ENCODE data around the gene IGF1R.

Gene IGF1R

DNA sequence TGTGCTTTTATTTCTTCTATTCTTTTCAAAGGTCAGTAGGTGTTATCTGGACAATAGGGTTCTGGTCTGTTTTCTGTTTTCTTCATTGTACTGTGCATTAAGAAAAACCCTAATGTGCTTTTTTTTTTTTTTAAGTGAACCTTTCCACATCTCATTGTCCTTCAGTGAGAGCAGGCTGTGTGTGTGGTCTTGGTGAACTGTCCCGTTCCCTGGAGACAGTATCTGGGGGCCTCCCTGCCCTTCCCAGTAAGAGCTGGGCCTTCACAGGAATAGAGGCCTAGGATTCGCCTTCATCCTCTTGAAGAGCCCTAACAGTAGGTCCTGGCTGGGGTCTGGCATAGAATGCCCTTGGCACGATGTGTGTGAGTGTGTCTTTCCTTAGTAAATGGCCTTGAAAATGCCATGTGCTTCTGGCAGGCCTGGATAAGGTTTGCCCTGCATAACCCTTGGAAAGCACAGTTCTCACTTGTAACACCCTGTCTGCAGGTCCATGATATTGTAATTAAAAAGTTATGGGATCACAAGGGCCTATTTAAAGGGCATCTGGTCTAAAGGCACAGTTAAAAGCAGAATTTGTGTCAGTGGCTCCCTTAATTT lies 81.2 kb downstream of the IGF1R start:
- Mint-ChIP-seq H3K36me3 (ENCODE audit: low read depth) (peaks cover 4% of the 10 kb centered on the region), H3K27ac (no peak overlapping the region), H3K9me3 (no peaks in the 10 kb centered on the region), H3K27me3 (no peaks in the 10 kb centered on the region), H3K4me3 (no peak overlapping the region), H3K4me1 (ENCODE audit: low read depth) (peaks cover 45% of the 10 kb centered on the region)
- no peak for DNase-seq

DNA sequence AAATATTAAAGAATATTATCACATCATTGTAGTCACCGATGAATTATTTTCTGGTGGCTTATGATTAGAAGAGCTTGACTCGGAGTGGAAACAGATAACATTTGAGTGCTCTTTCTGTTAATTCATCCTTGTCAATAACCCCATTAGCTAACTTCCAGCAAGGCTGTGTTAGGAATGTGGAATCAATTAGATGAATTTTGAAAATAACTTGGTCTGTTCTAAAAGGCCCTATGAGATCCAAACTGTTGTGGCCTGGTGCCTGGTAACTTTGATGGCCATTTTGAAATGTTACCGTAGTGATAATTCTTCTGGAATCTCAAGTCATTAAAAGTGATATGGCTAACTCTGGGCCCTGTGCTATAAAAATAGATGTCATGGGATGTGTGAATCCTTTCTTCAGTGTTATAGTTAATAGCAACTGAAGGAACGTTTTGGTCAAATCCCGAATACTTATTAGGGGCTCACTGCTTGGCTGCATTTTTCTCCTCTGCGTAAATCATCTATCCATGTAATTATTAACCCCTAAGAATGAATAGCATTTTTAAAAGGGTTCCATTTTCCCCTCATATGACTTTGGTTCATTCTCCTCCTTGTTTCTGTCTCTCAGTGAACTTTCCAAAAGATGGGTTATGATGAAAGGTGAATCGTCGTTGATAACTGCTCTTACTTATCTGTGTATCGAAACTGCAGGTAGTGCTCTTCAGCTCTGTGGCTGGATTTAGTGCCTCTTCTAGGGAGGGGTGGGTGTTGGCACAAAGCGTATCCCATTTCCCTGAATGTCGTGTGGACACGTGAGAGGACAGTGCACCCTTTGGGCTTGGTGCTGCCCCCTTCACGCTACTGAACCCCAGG lies 82.7 kb downstream of the IGF1R start:
- no peak for DNase-seq
- Mint-ChIP-seq H3K36me3 (ENCODE audit: low read depth) (no peaks in the 10 kb centered on the region), H3K4me1 (ENCODE audit: low read depth) (peaks cover 55% of the 10 kb centered on the region), H3K27ac (no peak overlapping the region), H3K4me3 (no peak overlapping the region), H3K9me3 (no peaks in the 10 kb centered on the region), H3K27me3 (no peaks in the 10 kb centered on the region)

DNA sequence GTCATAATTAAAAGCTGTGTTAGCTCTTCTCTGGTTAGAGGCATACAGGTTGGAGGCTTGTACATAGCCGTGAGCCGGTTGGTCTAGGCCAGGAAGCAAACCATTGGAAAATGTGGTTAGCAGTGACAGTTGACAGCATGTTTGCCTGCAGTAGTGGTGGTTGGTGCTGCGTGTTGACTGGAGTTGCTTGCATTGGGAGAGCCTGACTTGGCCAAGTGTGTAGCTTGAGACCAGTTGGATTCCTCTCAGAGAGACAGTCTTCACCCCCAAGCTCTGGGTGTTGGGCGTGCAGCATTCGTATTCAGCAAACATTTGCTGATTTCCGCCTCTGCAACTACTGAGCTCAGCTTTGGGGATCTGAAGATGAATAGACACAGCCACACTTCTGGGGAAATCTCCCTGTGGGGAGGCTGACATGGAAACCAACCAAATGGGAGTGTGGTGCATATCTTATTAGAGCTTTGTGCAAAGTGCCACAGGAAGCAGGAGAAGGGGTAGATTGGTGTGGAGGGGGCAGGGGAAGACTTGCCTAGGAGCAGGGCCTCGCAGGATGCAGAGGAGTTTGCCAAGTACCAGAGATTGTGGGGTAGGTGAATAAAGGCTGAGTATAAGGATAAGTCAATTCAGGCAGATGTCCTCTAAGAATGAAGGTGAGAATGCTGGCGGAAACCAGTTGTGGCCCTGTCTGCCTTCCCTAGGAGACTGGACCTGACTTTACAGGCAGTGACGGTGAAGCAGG lies 83.5 kb downstream of the IGF1R start:
- no peak overlapping the region for H3K4me3 Mint-ChIP-seq
- peaks cover 55% of the 10 kb centered on the region for H3K4me1 Mint-ChIP-seq (ENCODE audit: low read depth)
- H3K27me3 Mint-ChIP-seq = no peaks in the 10 kb centered on the region

DNA sequence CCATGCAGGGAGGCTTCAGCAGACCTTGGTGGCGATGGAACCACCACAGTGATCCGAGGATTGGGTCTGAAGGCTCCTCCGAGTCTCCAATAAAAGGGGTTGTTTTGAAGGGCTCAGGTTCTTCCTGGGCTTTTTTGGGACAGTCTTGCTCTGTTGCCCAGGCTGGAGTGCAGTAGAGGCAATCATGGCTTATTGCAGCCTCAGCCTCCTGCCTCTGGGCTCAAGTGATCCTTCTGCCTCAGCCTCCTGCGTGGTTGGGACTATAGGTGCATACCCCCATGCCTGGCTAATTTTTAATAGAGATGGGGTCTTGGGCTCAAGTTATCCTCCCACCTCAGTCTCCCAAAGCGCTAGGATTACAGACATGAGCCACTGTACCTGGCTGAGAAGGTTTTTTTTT lies 84.8 kb downstream of the IGF1R start:
- Mint-ChIP-seq H3K4me3 (no peak overlapping the region), H3K27me3 (no peaks in the 10 kb centered on the region), H3K4me1 (ENCODE audit: low read depth) (peaks cover 57% of the 10 kb centered on the region), H3K27ac (no peak overlapping the region), H3K36me3 (ENCODE audit: low read depth) (no peaks in the 10 kb centered on the region), H3K9me3 (no peaks in the 10 kb centered on the region)
- DNase-seq = no peak

More for the DNA sequence above, 83.5 kb downstream of the IGF1R start:
- no peaks in the 10 kb centered on the region for H3K9me3 Mint-ChIP-seq
- DNase-seq = no peak
- no peaks in the 10 kb centered on the region for H3K36me3 Mint-ChIP-seq (ENCODE audit: low read depth)
- no peak overlapping the region for H3K27ac Mint-ChIP-seq

DNA sequence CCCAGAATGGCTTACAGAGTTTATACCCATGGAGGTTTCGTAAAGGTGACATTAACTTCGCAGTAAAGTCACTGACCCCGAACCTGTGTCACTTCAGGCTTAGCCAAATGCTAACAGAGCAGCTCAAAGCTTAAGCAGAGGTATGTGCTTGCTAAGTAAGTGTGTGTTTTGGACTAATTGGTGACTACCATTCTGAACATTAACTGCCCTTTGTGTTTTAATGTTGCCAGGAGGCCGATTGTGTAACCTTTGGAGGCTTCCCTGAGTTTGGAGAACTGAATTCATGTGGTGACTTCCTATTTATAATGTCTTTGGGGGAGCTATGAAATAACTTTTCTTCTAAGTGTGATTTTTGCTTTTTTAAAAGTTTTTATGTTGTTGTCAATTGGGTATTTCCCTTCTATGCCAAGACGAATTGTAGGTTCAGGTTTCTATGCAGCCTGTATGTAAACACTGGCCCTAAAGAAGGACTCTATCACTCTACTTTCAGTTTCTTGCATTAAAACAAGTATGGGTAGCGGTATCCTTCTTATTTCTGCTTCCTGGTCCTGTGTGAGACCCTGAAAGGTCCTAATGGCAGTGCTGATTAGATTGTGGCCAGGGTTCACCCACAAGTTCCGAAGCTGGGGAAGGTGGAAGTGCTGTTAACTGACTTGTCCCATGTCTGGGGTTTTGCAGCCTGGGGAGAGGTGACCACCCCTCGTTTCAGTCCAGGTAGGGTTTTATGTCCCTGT lies 86.3 kb downstream of the IGF1R start:
- no peaks in the 10 kb centered on the region for H3K9me3 Mint-ChIP-seq
- H3K4me3 Mint-ChIP-seq = no peak overlapping the region
- H3K36me3 Mint-ChIP-seq (ENCODE audit: low read depth) = no peaks in the 10 kb centered on the region
- peaks cover 59% of the 10 kb centered on the region for H3K4me1 Mint-ChIP-seq (ENCODE audit: low read depth)
- peak overlapping the region; percentile 36 for H3K27ac Mint-ChIP-seq
- no peaks in the 10 kb centered on the region for H3K27me3 Mint-ChIP-seq
- no peak for DNase-seq

DNA sequence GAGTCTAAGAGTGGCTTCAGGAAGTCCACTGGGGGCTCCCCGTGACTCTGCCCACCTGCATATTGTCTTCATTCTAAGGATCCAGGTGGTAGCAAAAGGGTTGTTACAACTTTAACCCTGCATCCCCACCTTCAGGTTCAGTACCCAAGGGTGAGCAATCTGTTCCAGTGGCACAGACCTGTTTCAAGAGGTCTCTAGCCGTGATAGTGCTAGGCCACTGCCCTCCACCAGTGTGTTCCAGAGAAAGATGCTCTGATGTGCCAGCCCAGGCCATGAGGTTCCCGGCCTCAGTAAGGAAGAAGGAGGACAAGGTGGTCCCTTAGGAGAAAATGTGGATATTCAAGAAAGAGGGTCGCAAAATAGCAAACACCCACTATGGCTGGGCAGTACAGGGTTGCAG lies 87.0 kb downstream of the IGF1R start:
- H3K4me1 Mint-ChIP-seq (ENCODE audit: low read depth) = peaks cover 61% of the 10 kb centered on the region
- no peaks in the 10 kb centered on the region for H3K9me3 Mint-ChIP-seq
- no peaks in the 10 kb centered on the region for H3K27me3 Mint-ChIP-seq
- no peak for DNase-seq
- H3K36me3 Mint-ChIP-seq (ENCODE audit: low read depth) = no peaks in the 10 kb centered on the region
- H3K4me3 Mint-ChIP-seq = no peak overlapping the region
- H3K27ac Mint-ChIP-seq = no peak overlapping the region

DNA sequence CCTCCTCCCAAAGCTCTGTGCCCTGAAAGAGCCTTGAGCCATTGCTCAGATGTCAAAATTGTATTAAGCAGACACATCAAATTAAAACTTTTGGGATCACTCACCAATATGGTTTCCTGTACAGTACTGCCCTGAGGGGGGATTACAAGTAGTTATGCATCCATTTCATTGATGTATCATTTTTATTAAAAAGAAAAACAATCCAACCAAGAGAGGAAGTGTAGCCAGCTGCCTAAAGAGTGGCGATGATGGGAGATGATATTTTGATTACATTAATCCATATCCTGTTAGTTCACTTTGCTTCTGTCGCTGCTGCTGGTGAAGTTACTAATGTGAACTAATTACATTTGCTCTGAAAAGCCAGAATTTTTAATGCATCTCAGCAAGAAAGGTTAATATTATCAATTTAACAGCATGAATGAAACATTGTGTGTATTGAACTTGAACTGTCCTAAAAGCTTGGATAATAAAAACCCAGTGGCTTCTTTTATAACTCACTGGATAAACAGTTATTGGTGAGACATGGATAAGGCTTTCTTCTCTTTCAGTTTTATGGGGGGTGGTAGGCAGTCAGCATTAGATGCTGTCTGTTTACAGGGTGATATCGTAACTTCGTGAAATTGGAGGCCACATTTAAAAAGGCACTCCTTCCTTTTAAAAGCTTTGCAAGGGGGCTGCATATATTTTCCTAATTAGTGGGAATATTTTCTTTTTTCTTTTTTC lies 87.7 kb downstream of the IGF1R start:
- H3K27me3 Mint-ChIP-seq = no peaks in the 10 kb centered on the region
- H3K36me3 Mint-ChIP-seq (ENCODE audit: low read depth) = no peaks in the 10 kb centered on the region
- DNase-seq = no peak
- peaks cover 63% of the 10 kb centered on the region for H3K4me1 Mint-ChIP-seq (ENCODE audit: low read depth)
- no peak overlapping the region for H3K4me3 Mint-ChIP-seq
- H3K9me3 Mint-ChIP-seq = no peaks in the 10 kb centered on the region
- no peak overlapping the region for H3K27ac Mint-ChIP-seq

DNA sequence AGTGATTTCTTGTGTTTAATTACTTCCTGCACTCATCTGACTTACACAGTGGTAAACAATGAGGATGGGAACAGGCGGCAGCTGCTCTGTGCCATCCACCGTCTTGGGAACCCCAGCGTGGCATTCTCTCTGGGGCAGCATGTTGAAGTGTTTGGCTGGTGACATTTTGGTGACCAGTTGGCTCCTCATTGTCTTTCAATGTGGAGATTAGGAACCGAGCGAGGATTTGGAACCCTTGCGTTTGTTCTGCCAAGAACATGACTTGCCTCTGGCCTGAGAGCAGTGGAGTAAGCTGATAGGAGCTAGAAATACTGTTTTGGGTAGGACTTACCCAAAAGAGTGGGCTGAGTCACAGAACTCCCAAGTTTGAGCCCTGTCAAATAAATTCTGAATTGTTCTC lies 88.8 kb downstream of the IGF1R start:
- DNase-seq = no peak
- Mint-ChIP-seq H3K27ac (no peak overlapping the region), H3K4me1 (ENCODE audit: low read depth) (peaks cover 71% of the 10 kb centered on the region)

DNA sequence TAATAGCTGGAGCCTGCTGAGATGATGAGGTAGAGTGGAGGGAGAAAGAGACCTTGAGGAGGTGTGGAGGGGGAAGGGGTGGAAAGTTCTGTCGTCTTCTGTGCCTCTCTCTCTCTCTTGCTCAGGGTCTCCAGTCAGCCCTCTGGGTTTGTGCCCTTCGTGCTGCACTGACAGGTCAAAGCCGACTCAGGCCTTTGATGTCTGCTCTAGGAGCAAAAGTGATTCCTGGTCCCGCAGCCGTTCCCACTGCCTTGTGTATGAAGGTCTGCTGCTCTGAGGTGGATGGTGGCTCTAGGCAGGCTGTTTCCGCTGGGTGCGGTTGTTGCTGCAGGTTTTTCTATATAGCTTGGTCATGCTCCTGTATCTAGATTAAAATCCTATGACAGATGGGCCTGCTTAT lies 89.4 kb downstream of the IGF1R start:
- no peak overlapping the region for H3K4me3 Mint-ChIP-seq
- DNase-seq = no peak
- H3K9me3 Mint-ChIP-seq = no peaks in the 10 kb centered on the region
- no peaks in the 10 kb centered on the region for H3K27me3 Mint-ChIP-seq
- H3K4me1 Mint-ChIP-seq (ENCODE audit: low read depth) = peaks cover 73% of the 10 kb centered on the region
- H3K27ac Mint-ChIP-seq = no peak overlapping the region
- H3K36me3 Mint-ChIP-seq (ENCODE audit: low read depth) = no peaks in the 10 kb centered on the region

More for the DNA sequence above, 88.8 kb downstream of the IGF1R start:
- Mint-ChIP-seq H3K9me3 (no peaks in the 10 kb centered on the region), H3K27me3 (no peaks in the 10 kb centered on the region), H3K4me3 (no peak overlapping the region), H3K36me3 (ENCODE audit: low read depth) (no peaks in the 10 kb centered on the region)

DNA sequence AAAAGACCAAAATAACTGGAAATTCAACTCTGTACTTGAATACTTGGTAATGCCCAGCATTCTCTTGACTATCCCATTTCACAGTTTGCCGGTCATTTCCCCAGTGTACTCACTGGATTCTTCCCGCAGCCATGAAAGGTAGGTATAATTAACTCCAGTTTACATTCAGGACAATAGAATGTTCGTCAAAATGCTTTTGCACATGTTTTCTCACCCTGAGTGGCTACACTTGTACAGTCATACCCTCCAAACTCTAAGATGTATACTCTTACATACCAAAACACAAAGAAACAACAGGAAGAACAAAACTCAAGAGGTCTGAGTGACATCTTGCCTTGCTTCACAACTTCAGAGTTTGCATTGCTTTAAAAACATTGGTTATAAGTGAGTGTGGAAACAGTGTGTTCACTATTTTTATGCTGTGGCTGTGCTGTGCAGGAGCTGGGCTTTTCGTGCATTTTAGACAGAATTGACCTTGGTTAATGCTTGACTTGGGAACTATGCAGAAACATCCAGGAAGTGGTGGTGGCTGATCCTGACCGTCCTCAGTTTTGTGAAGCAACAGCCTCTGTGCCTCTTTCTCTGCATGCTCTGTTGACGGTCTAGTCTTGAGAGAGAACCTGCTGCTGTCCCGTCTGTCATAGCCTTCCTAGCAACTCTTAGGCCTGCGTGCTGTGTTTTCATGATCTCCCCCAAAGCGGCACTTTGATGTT lies 90.5 kb downstream of the IGF1R start:
- Mint-ChIP-seq H3K4me1 (ENCODE audit: low read depth) (peaks cover 76% of the 10 kb centered on the region), H3K4me3 (no peak overlapping the region), H3K9me3 (no peaks in the 10 kb centered on the region), H3K27me3 (no peaks in the 10 kb centered on the region), H3K36me3 (ENCODE audit: low read depth) (no peaks in the 10 kb centered on the region), H3K27ac (no peak overlapping the region)
- DNase-seq = no peak

DNA sequence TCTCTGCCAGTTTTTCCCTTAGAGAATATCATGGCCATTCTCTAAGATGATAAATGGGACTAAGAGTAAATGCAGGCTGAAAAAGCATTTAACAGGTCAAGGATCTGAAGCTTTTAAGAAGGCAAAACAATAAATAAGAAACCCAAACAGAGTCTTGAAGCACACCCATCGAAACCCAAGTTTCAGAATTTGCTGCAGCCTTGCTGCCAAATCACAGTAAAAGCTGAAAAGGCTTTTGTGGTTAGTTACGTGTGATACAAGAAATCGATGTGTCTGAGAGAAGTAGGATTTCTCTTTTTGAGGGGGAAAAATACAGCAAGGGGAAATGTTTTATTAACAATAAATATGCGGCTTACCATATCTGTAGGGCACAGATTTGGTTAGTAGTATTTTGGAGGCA lies 92.0 kb downstream of the IGF1R start:
- Mint-ChIP-seq H3K27me3 (no peaks in the 10 kb centered on the region), H3K27ac (no peak overlapping the region), H3K4me1 (ENCODE audit: low read depth) (peaks cover 80% of the 10 kb centered on the region), H3K4me3 (no peak overlapping the region), H3K9me3 (no peaks in the 10 kb centered on the region), H3K36me3 (ENCODE audit: low read depth) (no peaks in the 10 kb centered on the region)
- no peak for DNase-seq

DNA sequence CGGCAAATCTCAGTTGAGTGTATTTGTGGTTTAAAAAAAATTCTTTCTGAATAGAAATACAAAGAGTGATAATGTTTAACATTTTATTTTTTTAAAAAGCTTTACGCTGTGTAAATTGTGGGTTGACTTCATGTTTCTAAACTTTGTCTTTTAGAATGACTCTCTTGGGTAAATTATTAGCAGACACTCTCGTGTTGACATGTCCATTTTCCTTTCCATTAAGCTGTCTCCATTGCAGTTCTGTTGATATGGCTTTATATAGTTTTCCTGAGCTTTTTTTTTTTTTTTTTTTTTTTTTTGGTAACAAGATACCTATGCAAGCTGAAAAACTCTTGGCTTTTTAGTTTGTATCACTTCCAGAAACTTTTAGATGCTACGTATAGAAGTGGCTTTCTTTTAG lies 92.6 kb downstream of the IGF1R start:
- peaks cover 80% of the 10 kb centered on the region for H3K4me1 Mint-ChIP-seq (ENCODE audit: low read depth)
- H3K4me3 Mint-ChIP-seq = no peak overlapping the region
- no peak overlapping the region for H3K27ac Mint-ChIP-seq
- no peak for DNase-seq
- H3K27me3 Mint-ChIP-seq = no peaks in the 10 kb centered on the region
- no peaks in the 10 kb centered on the region for H3K36me3 Mint-ChIP-seq (ENCODE audit: low read depth)
- H3K9me3 Mint-ChIP-seq = no peaks in the 10 kb centered on the region

DNA sequence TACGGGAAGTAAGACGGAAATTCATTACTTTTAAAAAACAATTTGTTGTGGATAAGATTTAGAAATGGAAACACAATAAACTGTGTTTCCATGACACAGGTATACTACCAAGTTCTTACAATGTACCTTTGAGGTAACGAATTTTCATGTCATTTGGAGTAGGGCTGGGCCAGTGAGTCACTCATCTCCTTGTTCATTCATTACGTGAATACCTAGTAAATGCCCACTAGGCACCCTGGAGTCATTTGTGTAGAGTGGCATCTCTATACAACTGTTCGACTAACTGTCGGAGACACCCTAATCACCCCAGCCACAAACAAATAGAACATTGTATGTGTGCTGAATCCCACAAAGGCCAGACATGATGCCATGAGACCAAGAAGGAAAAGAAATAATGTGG lies 94.8 kb downstream of the IGF1R start:
- Mint-ChIP-seq H3K9me3 (no peaks in the 10 kb centered on the region), H3K4me3 (no peak overlapping the region), H3K27ac (no peak overlapping the region), H3K4me1 (ENCODE audit: low read depth) (peaks cover 82% of the 10 kb centered on the region), H3K27me3 (no peaks in the 10 kb centered on the region), H3K36me3 (ENCODE audit: low read depth) (no peaks in the 10 kb centered on the region)
- DNase-seq = no peak

All from activated T-cell treated with anti-CD3 and anti-CD28 coated beads, Interleukin-2, amount 50 U/mL, for 24 hours (primary cell).